ENCODE data around the gene CEP112. TPM values are rescaled to one million over a fixed set of nuclear protein-coding genes. Genes with fewer than 3 reads are reported as not detected.

The CEP112 gene
- total and polyA plus RNA-seq, 2 experiments from 2014 or later, result 4.0 to 4.3 TPM

- peaks cover 7% of the 10 kb centered on the region for H3K27me3 Mint-ChIP-seq (ENCODE audit: insufficient read depth, low read depth, poor library complexity)
These were observed 564.8 kb downstream of the CEP112 start for GRCh38 chr17:65627108-65627507.

More at GRCh38 chr17:65627108-65627507, 564.8 kb downstream of the CEP112 start:
- no peaks in the 10 kb centered on the region for H3K79me2 ChIP-seq (replicated peaks; ENCODE audit: insufficient read depth)
- H3K27ac ChIP-seq (ENCODE audit: low read depth), result no peak overlapping the region
- no peak overlapping the region for H3K4me2 ChIP-seq
- Mint-ChIP-seq H3K36me3 (ENCODE audit: low read depth) (peaks cover 3% of the 10 kb centered on the region; the same call in 1 of the 3 replicates), H3K27ac (no peak overlapping the region), H3K9me3 (peaks cover 3% of the 10 kb centered on the region; the same call in 1 of the 3 replicates), H3K4me3 (no peak overlapping the region), H3K4me1 (peaks cover 24% of the 10 kb centered on the region)
- H3K4me3 ChIP-seq, result no peak overlapping the region
- no peak overlapping the region for H2AFZ ChIP-seq
- H3K27me3 ChIP-seq (ENCODE audit: insufficient read depth), result no peaks in the 10 kb centered on the region
- ATAC-seq, result no peak
- no peaks in the 10 kb centered on the region for H4K20me1 ChIP-seq (replicated peaks; ENCODE audit: insufficient read depth)
- H3F3A ChIP-seq (replicated peaks; ENCODE audit: low read depth), result no peaks in the 10 kb centered on the region
- no peaks in the 10 kb centered on the region for H3K36me3 ChIP-seq (ENCODE audit: insufficient read depth)
- TF ChIP-seq EZH2 (IDR thresholded peaks at IDR 0.05; ENCODE audit: low read depth, unreplicated experiment) (no peak), REST (IDR thresholded peaks at IDR 0.05; ENCODE audit: unreplicated experiment) (no peak), CREB1 (CRISPR knock-in tag; IDR thresholded peaks at IDR 0.05; ENCODE audit: low read depth) (no peak), NANOG (IDR thresholded peaks at IDR 0.05; ENCODE audit: borderline replicate concordance) (no peak), POLR2AphosphoS5 (IDR thresholded peaks at IDR 0.05; ENCODE audit: low read depth) (no peak), ZNF114 (CRISPR knock-in tag; IDR thresholded peaks at IDR 0.05) (no peak), CTCF (conservative IDR thresholded peaks at IDR 0.05; ENCODE audit: low read depth in 2 of 2) (no peak), ZNF331 (CRISPR knock-in tag; IDR thresholded peaks at IDR 0.05; ENCODE audit: low read depth) (no peak), JUNB (IDR thresholded peaks at IDR 0.05; ENCODE audit: unreplicated experiment) (no peak), EZH2phosphoT487 (IDR thresholded peaks at IDR 0.05; ENCODE audit: unreplicated experiment) (no peak), STAT1 (IDR thresholded peaks at IDR 0.05; ENCODE audit: unreplicated experiment) (no peak), ZNF462 (CRISPR knock-in tag; IDR thresholded peaks at IDR 0.05) (no peak), ETS1 (IDR thresholded peaks at IDR 0.05) (no peak)
- no peaks in the 10 kb centered on the region for H3K9me2 ChIP-seq (ENCODE audit: insufficient read depth)
- H3K4me1 ChIP-seq (ENCODE audit: insufficient read depth), result no peaks in the 10 kb centered on the region; the same call in 1 of the 2 replicates
- DNase-seq (ENCODE audit: low spot score), result no peak
